GM23248 (cell line): ENCODE data around the gene CABP4. TPM values are rescaled to one million over a fixed set of nuclear protein-coding genes. Genes with fewer than 3 reads are reported as not detected.
"Not testable (repeated sequence)": the region's sequence is repeated elsewhere in the genome, so short reads cannot be mapped to it uniquely, and the experiment has no call there.

Experiments used
- DNase-seq: peaks from one replicate; pipeline ENCODE4 v3.0.0-alpha.2; 2015
- H2AFZ ChIP-seq: fragments of 200-600 bp; sonication (generic); 2 replicates; pipeline ENCODE4 v1.6.1; 2016; ENCODE audit warnings: antibody characterized with exemption
- H3F3A ChIP-seq: fragments of 200-600 bp; sonication (generic); 2 replicates; pipeline ENCODE4 v1.6.1; 2016; ENCODE audit warnings: mild to moderate bottlenecking, antibody characterized with exemption, mixed run types; ENCODE audit not compliant: insufficient read depth
- H3K27ac ChIP-seq: fragments of 200-600 bp; sonication (generic); 2 replicates; pipeline ENCODE4 v1.5.1; 2016; ENCODE audit warnings: mild to moderate bottlenecking
- H3K27me3 ChIP-seq: fragments of 200-600 bp; sonication (generic); replicated peaks from 2 replicates; pipeline ENCODE4 v1.6.1; 2016; ENCODE audit warnings: mild to moderate bottlenecking; ENCODE audit not compliant: insufficient read depth
- H3K36me3 ChIP-seq: fragments of 200-600 bp; sonication (generic); 2 replicates; pipeline ENCODE4 v1.6.1; 2016; ENCODE audit warnings: low read depth, mild to moderate bottlenecking
- H3K4me1 ChIP-seq: fragments of 200-600 bp; sonication (generic); 2 replicates; pipeline ENCODE4 v1.6.1; 2016; ENCODE audit warnings: mild to moderate bottlenecking; ENCODE audit not compliant: insufficient read depth
- H3K4me2 ChIP-seq: fragments of 200-600 bp; sonication (generic); one replicate; pipeline ENCODE4 v1.6.1; 2016; ENCODE audit warnings: mild to moderate bottlenecking; ENCODE audit not compliant: unreplicated experiment
- H3K4me3 ChIP-seq: fragments of 200-600 bp; sonication (generic); 2 replicates; pipeline ENCODE4 v1.5.1; 2016; ENCODE audit warnings: mild to moderate bottlenecking
- H3K79me2 ChIP-seq: fragments of 200-600 bp; sonication (generic); 2 replicates; pipeline ENCODE4 v1.6.1; 2016; ENCODE audit warnings: mild to moderate bottlenecking; ENCODE audit not compliant: insufficient read depth
- H3K9ac ChIP-seq: fragments of 200-600 bp; sonication (generic); 2 replicates; pipeline ENCODE4 v1.6.1; 2016; ENCODE audit warnings: mild to moderate bottlenecking
- H3K9me2 ChIP-seq: fragments of 200-600 bp; sonication (generic); 2 replicates; pipeline ENCODE4 v1.6.1; 2016; ENCODE audit warnings: mixed run types, mild to moderate bottlenecking, moderate library complexity; ENCODE audit not compliant: insufficient read depth
- H3K9me3 ChIP-seq: fragments of 200-600 bp; sonication (generic); one replicate; pipeline ENCODE4 v1.6.1; 2017; ENCODE audit warnings: low read depth
- H4K20me1 ChIP-seq: fragments of 200-600 bp; sonication (generic); 2 replicates; pipeline ENCODE4 v1.6.0; 2016; ENCODE audit not compliant: insufficient read depth
- EZH2 ChIP-seq: fragments of 200-600 bp; sonication (generic); IDR thresholded peaks from 2 replicates; pipeline ENCODE4 v1.6.1; 2018; ENCODE audit warnings: antibody characterized with exemption, mild to moderate bottlenecking; ENCODE audit not compliant: insufficient read depth, poor library complexity, severe bottlenecking
- EZH2phosphoT487 ChIP-seq: fragments of 200-600 bp; sonication (generic); IDR thresholded peaks from 2 replicates; pipeline ENCODE4 v1.6.1; 2018; ENCODE audit warnings: antibody characterized with exemption, moderate library complexity, mild to moderate bottlenecking, low read depth; ENCODE audit not compliant: insufficient read depth
- WGBS, 2 experiments: methylation state at CpG; one replicate each; pipeline ENCODE4 v1.1.6; 2015 to 2017; ENCODE audit warnings: low lambda C conversion rate in 2 of 2, low coverage in 1 of 2; ENCODE audit errors: missing lambda C conversion rate in 2 of 2; 5-methylcytosine and 5-hydroxymethylcytosine counted together
- in situ Hi-C: fragments of 300-500 bp; cut with MboI; formaldehyde crosslinking; loops from 2 replicates; pipeline ENCODE4 v1.15.0; 2020
- polyA plus RNA-seq: library from polyadenylated mRNA; unstranded; fragments of >200 nt; fragmentation: Nextera tagmentation; extraction: Ambion mirVana; gene quantifications from 2 replicates; pipeline ENCODE4 v1.2.1, GENCODE V29; 2016
- total RNA-seq: library from RNA; depleted of rRNA; stranded (reverse); fragments of >200 nt; shearing (Covaris generic); gene quantifications from 2 replicates; pipeline ENCODE4 v1.2.3, GENCODE V29; 2014

CABP4 gene
- total and polyA plus RNA-seq, 2 experiments from 2014 or later = not detected

GRCh38 chr11:67421430-67422031, 33.6 kb upstream of the CABP4 start:
- no peaks in the 10 kb centered on the region for H3K9me3 ChIP-seq
- no peaks in the 10 kb centered on the region for H3K9me2 ChIP-seq
- H3K4me2 ChIP-seq = no peak overlapping the region
- H3K36me3 ChIP-seq = no peaks in the 10 kb centered on the region
- WGBS, 2 experiments = 51 to 52% methylated on average over 22 of the region's 22 CpGs
- TF ChIP-seq EZH2phosphoT487 (no peak), EZH2 (no peak)
- H3K4me3 ChIP-seq = peak overlapping the region; percentile 78; the same call in 1 of the 2 replicates
- H3K27me3 ChIP-seq = no peaks in the 10 kb centered on the region
- no peaks in the 10 kb centered on the region for H4K20me1 ChIP-seq
- H3K9ac ChIP-seq = no peak overlapping the region
- no peak overlapping the region for H3K27ac ChIP-seq
- no peaks in the 10 kb centered on the region for H3K79me2 ChIP-seq
- peak overlapping the region; percentile 60 for H2AFZ ChIP-seq
- in situ Hi-C loops = no loop called here
- no peak for DNase-seq
- H3K4me1 ChIP-seq = no peaks in the 10 kb centered on the region
- H3F3A ChIP-seq = no peaks in the 10 kb centered on the region

DNA sequence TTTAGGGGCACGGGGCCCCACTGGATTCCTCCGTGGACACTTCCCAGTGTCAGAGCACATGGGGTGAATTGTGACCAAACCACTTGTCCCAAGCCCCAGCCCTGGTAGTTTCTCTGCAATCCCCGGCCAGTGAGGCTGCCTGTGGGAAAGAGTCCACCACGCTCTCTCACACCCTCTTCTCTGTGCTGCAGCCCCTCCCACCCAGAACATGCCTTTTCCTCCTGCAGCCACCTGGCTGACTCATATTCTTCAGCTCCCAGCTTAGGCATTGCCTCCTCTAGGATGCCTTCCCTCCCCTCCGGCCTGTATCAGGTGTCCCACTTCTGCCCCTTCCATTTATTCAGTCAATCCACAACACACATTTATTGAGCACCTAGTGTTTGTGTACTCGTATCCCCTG, 32.3 kb upstream of the CABP4 start:
- no peaks in the 10 kb centered on the region for H3K27me3 ChIP-seq
- no peaks in the 10 kb centered on the region for H3K9me3 ChIP-seq
- H3K9me2 ChIP-seq = no peaks in the 10 kb centered on the region
- H2AFZ ChIP-seq = no peak overlapping the region
- H4K20me1 ChIP-seq = no peaks in the 10 kb centered on the region
- no peak overlapping the region for H3K4me2 ChIP-seq
- no peak for TF ChIP-seq EZH2
- TF ChIP-seq EZH2phosphoT487 = no peak
- H3K4me3 ChIP-seq = no peak overlapping the region
- H3K27ac ChIP-seq = no peak overlapping the region
- DNase-seq = no peak
- H3F3A ChIP-seq = no peaks in the 10 kb centered on the region
- no peaks in the 10 kb centered on the region for H3K79me2 ChIP-seq
- H3K4me1 ChIP-seq = no peaks in the 10 kb centered on the region; the same call in 1 of the 2 replicates
- H3K36me3 ChIP-seq = no peaks in the 10 kb centered on the region
- 68% methylated on average over 5 to 6 of the region's 6 CpGs for WGBS, 2 experiments
- no peak overlapping the region for H3K9ac ChIP-seq
- in situ Hi-C loops = no loop called here

DNA sequence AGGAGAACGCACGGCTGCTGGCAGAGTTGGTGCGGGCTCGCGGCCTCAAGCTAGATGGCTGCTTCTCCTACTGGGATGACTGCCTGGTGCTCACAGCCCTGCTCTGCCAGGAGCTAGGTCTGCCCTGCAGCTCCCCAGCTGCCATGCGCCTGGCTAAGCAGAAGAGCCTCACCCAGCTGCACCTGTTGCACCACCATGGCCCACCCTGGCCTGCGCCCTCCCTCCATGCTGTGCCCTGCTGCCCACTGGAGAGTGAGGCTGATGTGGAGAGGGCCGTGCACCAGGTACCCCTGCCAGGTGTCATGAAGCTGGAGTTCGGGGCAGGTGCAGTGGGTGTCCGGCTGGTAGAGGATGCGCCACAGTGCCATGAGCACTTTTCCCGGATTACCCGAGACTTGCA, 31.7 kb upstream of the CABP4 start:
- in situ Hi-C loops = no loop called here
- no peaks in the 10 kb centered on the region for H3K36me3 ChIP-seq
- no peak overlapping the region for H3K4me2 ChIP-seq
- no peaks in the 10 kb centered on the region for H3K27me3 ChIP-seq
- no peak overlapping the region for H3K4me3 ChIP-seq
- H3K79me2 ChIP-seq = peaks cover 2% of the 10 kb centered on the region
- no peak for DNase-seq
- H3K9me2 ChIP-seq = no peaks in the 10 kb centered on the region
- H3K27ac ChIP-seq = no peak overlapping the region
- 87 to 90% methylated on average over 13 of the region's 13 CpGs for WGBS, 2 experiments
- H3K9ac ChIP-seq = no peak overlapping the region
- H4K20me1 ChIP-seq = no peaks in the 10 kb centered on the region
- TF ChIP-seq EZH2 = no peak
- TF ChIP-seq EZH2phosphoT487 = no peak
- no peaks in the 10 kb centered on the region for H3F3A ChIP-seq
- H2AFZ ChIP-seq = no peak overlapping the region
- H3K4me1 ChIP-seq = no peaks in the 10 kb centered on the region; the same call in 1 of the 2 replicates
- no peaks in the 10 kb centered on the region for H3K9me3 ChIP-seq

DNA sequence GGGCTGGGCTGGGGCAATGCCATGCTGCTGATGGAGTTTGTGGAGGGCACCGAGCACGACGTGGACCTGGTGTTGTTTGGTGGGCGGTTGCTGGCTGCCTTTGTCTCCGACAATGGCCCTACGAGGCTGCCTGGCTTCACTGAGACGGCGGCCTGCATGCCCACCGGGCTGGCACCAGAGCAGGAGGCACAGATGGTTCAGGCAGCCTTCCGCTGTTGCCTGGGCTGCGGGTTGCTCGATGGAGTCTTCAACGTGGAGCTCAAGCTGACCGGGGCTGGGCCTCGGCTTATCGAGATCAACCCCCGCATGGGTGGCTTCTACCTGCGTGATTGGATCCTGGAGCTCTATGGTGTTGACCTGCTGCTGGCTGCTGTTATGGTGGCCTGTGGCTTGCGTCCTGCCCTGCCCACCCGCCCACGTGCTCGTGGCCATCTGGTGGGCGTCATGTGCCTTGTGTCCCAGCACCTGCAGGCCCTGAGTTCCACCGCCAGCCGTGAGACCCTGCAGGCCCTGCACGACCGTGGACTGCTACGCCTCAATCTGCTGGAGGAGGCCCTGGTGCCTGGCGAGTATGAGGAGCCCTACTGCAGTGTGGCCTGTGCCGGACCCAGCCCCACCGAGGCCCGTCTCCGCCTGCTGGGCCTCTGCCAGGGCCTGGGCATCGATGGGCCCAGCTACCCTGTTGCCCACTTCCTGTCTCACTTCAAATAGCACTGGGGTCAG, 31.1 kb upstream of the CABP4 start:
- Histone ChIP-seq H3K36me3 (no peaks in the 10 kb centered on the region), H3F3A (no peaks in the 10 kb centered on the region), H3K79me2 (peaks cover 8% of the 10 kb centered on the region), H3K4me2 (no peak overlapping the region), H3K27ac (no peak overlapping the region), H3K4me1 (peaks cover 2% of the 10 kb centered on the region), H3K27me3 (no peaks in the 10 kb centered on the region), H3K4me3 (no peak overlapping the region), H3K9ac (no peak overlapping the region), H4K20me1 (no peaks in the 10 kb centered on the region), H3K9me3 (no peaks in the 10 kb centered on the region), H2AFZ (no peak overlapping the region), H3K9me2 (no peaks in the 10 kb centered on the region)
- DNase-seq = no peak
- 80 to 81% methylated on average over 30 to 31 of the region's 34 CpGs for WGBS, 2 experiments
- in situ Hi-C loops = no loop called here
- TF ChIP-seq EZH2phosphoT487 (no peak), EZH2 (no peak)

- DNase-seq, in situ Hi-C loops, H3K36me3 ChIP-seq, H3K27me3 ChIP-seq, H3K9me3 ChIP-seq, H3F3A ChIP-seq, H3K4me1 ChIP-seq, H4K20me1 ChIP-seq, H3K9me2 ChIP-seq: not testable (repeated sequence)
- peak overlapping the region; percentile 50 for H3K27ac ChIP-seq
- H3K79me2 ChIP-seq = peaks cover 30% of the 10 kb centered on the region
- peak overlapping the region; percentile 91 for H3K9ac ChIP-seq
- H3K4me2 ChIP-seq = peak overlapping the region; percentile 96
- H3K4me3 ChIP-seq = peak overlapping the region; percentile 98
- peak overlapping the region; percentile 99 for H2AFZ ChIP-seq
- WGBS, 2 experiments = 77 to 79% methylated on average over 19 of the region's 19 CpGs
Measured at GRCh38 chr11:67427364-67427859, 27.7 kb upstream of the CABP4 start.
